ENCODE results near the gene PTPRO.

DNA sequence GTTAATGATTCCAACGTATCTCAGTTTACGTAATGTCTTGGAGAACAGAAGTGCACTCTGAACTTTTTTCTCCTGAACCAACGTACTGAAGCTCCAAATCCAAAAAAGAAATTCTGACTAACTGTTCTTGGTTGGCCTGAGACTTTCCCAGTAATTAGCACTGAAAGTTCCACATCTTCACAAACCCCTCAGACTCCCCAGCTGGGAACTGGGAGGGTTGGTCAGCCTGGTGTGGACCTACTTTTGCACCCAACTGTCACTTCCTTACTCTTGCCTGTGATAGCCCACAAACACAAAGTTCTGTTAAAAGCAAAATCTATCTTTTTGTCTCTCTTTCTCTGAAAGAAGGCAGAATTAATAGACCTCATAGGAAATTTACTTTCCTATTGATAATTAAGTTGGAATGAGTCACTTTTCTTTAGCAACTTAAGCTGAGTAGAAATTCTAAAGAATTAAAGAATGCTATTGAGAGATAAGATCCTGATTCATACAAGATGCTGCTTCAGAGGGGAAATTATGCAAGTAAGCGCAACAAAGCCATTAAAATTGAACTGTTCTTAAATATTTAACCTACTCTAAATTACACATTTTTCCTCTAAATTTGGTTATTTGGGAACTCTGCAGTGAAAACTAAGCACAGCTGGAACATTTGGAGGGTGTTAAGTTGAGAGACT, 311.8 kb downstream of the PTPRO start:
- TF ChIP-seq, protein P1, sequence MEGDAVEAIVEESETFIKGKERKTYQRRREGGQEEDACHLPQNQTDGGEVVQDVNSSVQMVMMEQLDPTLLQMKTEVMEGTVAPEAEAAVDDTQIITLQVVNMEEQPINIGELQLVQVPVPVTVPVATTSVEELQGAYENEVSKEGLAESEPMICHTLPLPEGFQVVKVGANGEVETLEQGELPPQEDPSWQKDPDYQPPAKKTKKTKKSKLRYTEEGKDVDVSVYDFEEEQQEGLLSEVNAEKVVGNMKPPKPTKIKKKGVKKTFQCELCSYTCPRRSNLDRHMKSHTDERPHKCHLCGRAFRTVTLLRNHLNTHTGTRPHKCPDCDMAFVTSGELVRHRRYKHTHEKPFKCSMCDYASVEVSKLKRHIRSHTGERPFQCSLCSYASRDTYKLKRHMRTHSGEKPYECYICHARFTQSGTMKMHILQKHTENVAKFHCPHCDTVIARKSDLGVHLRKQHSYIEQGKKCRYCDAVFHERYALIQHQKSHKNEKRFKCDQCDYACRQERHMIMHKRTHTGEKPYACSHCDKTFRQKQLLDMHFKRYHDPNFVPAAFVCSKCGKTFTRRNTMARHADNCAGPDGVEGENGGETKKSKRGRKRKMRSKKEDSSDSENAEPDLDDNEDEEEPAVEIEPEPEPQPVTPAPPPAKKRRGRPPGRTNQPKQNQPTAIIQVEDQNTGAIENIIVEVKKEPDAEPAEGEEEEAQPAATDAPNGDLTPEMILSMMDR (IDR thresholded peaks at IDR 0.05) = no peak
- no peak for TF ChIP-seq POLR2AphosphoS5 (IDR thresholded peaks at IDR 0.05)
- no peak for TF ChIP-seq POLR2A (IDR thresholded peaks at IDR 0.05)
